Tibial nerve (tissue), 4 donors: ENCODE results near the gene GPR35.

ENCODE experiments used
- CTCF ChIP-seq, 5 experiments: fragments of 200-600 bp in 3 of 5; fragments of 450-650 bp in 2 of 5; sonication (generic) in 3 of 5; IDR thresholded peaks; one replicate each; pipeline ENCODE4 v1.5.1; 2016 to 2019; ENCODE audit warnings: antibody characterized with exemption in 5 of 5, mild to moderate bottlenecking in 3 of 5, moderate library complexity in 2 of 5
- EP300 ChIP-seq, 2 donors: sonication (generic); formaldehyde crosslinking; IDR thresholded peaks; one replicate each; pipeline ENCODE4 v1.6.1; 2017; ENCODE audit warnings: antibody characterized with exemption in 2 of 2, mild to moderate bottlenecking in 1 of 2
- POLR2A ChIP-seq, 2 donors: fragments of 450-650 bp; IDR thresholded peaks; one replicate each; pipeline ENCODE4 v1.6.1; 2017; ENCODE audit warnings: antibody characterized with exemption in 2 of 2, mild to moderate bottlenecking in 2 of 2, moderate library complexity in 2 of 2

- no peak for TF ChIP-seq EP300 (IDR thresholded peaks at IDR 0.05)
- TF ChIP-seq CTCF (IDR thresholded peaks at IDR 0.05): no peak
- no peak for TF ChIP-seq POLR2A (IDR thresholded peaks at IDR 0.05)
Measured at GRCh38 chr2:240644171-240644651, 18.9 kb downstream of the GPR35 start.
